Gastroesophageal sphincter (tissue), 4 donors: ENCODE results near the gene METTL15. TPM values are rescaled to one million over a fixed set of nuclear protein-coding genes. Genes with fewer than 3 reads are reported as not detected.

Experiments
- ATAC-seq: fragments of 150-250 bp; one replicate; pipeline ENCODE4 v1.9.1; 2016; ENCODE audit warnings: mild to moderate bottlenecking, moderate library complexity
- H3K27ac ChIP-seq, 4 donors: fragments of 200-600 bp; sonication (generic) in 3 of 4; 1 replicate in 3 of 4; 2 replicates in 1 of 4; pipeline ENCODE4 v1.5.1; 2016 to 2019
- H3K27me3 ChIP-seq: fragments of 200-600 bp; sonication (generic); one replicate; pipeline ENCODE4 v1.5.1; 2019
- H3K36me3 ChIP-seq, 2 donors: fragments of 200-600 bp; sonication (generic); one replicate each; pipeline ENCODE4 v1.5.1; 2019; ENCODE audit warnings: control low read depth in 1 of 2
- H3K4me1 ChIP-seq, 3 donors: fragments of 200-600 bp; sonication (generic); 1 replicate in 2 of 3; 2 replicates in 1 of 3; pipeline ENCODE4 v1.5.1; 2016 to 2019; ENCODE audit warnings: control low read depth in 2 of 3
- H3K4me3 ChIP-seq, 2 donors: fragments of 200-600 bp; sonication (generic); one replicate each; pipeline ENCODE4 v1.5.1; 2019; ENCODE audit warnings: mild to moderate bottlenecking in 1 of 2, moderate library complexity in 1 of 2
- H3K9me3 ChIP-seq, 3 donors: fragments of 200-600 bp; sonication (generic); one replicate each; pipeline ENCODE4 v1.5.1; 2017 to 2019; ENCODE audit warnings: control low read depth in 2 of 3
- CTCF ChIP-seq, 4 experiments: fragments of 200-600 bp in 2 of 4; fragments of 450-650 bp in 2 of 4; sonication (generic) in 1 of 4; IDR thresholded peaks; one replicate each; pipeline ENCODE4 v1.5.1; 2017 to 2019; ENCODE audit warnings: antibody characterized with exemption in 4 of 4, mild to moderate bottlenecking in 2 of 4, moderate library complexity in 2 of 4
- EP300 ChIP-seq: sonication (generic); formaldehyde crosslinking; IDR thresholded peaks from one replicate; pipeline ENCODE4 v1.6.1; 2017; ENCODE audit warnings: antibody characterized with exemption, mild to moderate bottlenecking
- POLR2A ChIP-seq, 2 donors: fragments of 450-650 bp; IDR thresholded peaks; one replicate each; pipeline ENCODE4 v1.6.1; 2017; ENCODE audit warnings: antibody characterized with exemption in 2 of 2, mild to moderate bottlenecking in 2 of 2, moderate library complexity in 1 of 2
- POLR2AphosphoS5 ChIP-seq: sonication (generic); formaldehyde crosslinking; IDR thresholded peaks from one replicate; pipeline ENCODE4 v1.6.1; 2017; ENCODE audit warnings: antibody characterized with exemption
- WGBS, 2 donors: methylation state at CpG; one replicate each; pipeline ENCODE4 v1.1.5; 2018; ENCODE audit warnings: low coverage in 1 of 2; 5-methylcytosine and 5-hydroxymethylcytosine counted together
- total RNA-seq, 4 donors: library from RNA; depleted of rRNA; stranded (reverse); fragments of >200 nt; gene quantifications; one replicate each; pipeline ENCODE4 v1.1.0, GENCODE V29; 2016

METTL15 gene
- total RNA-seq, 4 donors from 2014 or later, result 7.8 to 20.5 (median 8.2) TPM

GRCh38 chr11:28342716-28343115, 234.5 kb downstream of the METTL15 start:
- H3K27ac ChIP-seq, result no peak overlapping the region
- H3K4me1 ChIP-seq, result no peaks in the 10 kb centered on the region
- H3K9me3 ChIP-seq, result peaks cover 0 to 17% (median 3%) of the 10 kb centered on the region in 3 donors
- TF ChIP-seq EP300 (no peak), POLR2AphosphoS5 (no peak), POLR2A (IDR thresholded peaks at IDR 0.05) (no peak), CTCF (IDR thresholded peaks at IDR 0.05) (no peak)
- no peak for ATAC-seq
- H3K36me3 ChIP-seq, result no peaks in the 10 kb centered on the region
- H3K4me3 ChIP-seq, result no peak overlapping the region
- WGBS, 2 donors, result 67 to 73% methylated on average over 1 of the region's 1 CpG
- H3K27me3 ChIP-seq, result no peaks in the 10 kb centered on the region

GRCh38 chr11:28343304-28344233, 235.4 kb downstream of the METTL15 start:
- WGBS, 2 donors, result 42 to 63% methylated on average over 4 to 5 of the region's 5 CpGs
- no peak for ATAC-seq
- Histone ChIP-seq H3K9me3 (peaks cover 0 to 15% (median 3%) of the 10 kb centered on the region in 3 donors), H3K4me3 (no peak overlapping the region), H3K36me3 (no peaks in the 10 kb centered on the region), H3K4me1 (no peaks in the 10 kb centered on the region), H3K27ac (no peak overlapping the region), H3K27me3 (no peaks in the 10 kb centered on the region)
- no peak for TF ChIP-seq POLR2AphosphoS5
- no peak for TF ChIP-seq POLR2A (IDR thresholded peaks at IDR 0.05)
- TF ChIP-seq EP300, result no peak
- TF ChIP-seq CTCF (IDR thresholded peaks at IDR 0.05), result no peak

- H3K9me3 ChIP-seq, result no peaks in the 10 kb centered on the region
- no peaks in the 10 kb centered on the region for H3K27me3 ChIP-seq
- H3K4me3 ChIP-seq, result no peak overlapping the region
- TF ChIP-seq POLR2A (IDR thresholded peaks at IDR 0.05), result no peak
- no peak for TF ChIP-seq EP300
- TF ChIP-seq CTCF (IDR thresholded peaks at IDR 0.05), result no peak
- no peak for TF ChIP-seq POLR2AphosphoS5
- H3K36me3 ChIP-seq, result no peaks in the 10 kb centered on the region
- no peak for ATAC-seq
- no peak overlapping the region for H3K27ac ChIP-seq
- H3K4me1 ChIP-seq, result no peaks in the 10 kb centered on the region
Observed at GRCh38 chr11:28346209-28346608, 238.0 kb downstream of the METTL15 start.

- ATAC-seq, result no peak
- Histone ChIP-seq H3K4me1 (no peaks in the 10 kb centered on the region), H3K9me3 (no peaks in the 10 kb centered on the region), H3K4me3 (no peak overlapping the region), H3K27ac (no peak overlapping the region), H3K27me3 (no peaks in the 10 kb centered on the region), H3K36me3 (no peaks in the 10 kb centered on the region)
- TF ChIP-seq POLR2AphosphoS5, result no peak
- TF ChIP-seq POLR2A (IDR thresholded peaks at IDR 0.05), result no peak
- TF ChIP-seq CTCF (IDR thresholded peaks at IDR 0.05), result no peak
- TF ChIP-seq EP300, result no peak
- WGBS, 2 donors, result 87 to 100% methylated on average over 1 of the region's 1 CpG
Observed at GRCh38 chr11:28346721-28347120, 238.5 kb downstream of the METTL15 start.

GRCh38 chr11:28347371-28347770, 239.2 kb downstream of the METTL15 start:
- TF ChIP-seq POLR2AphosphoS5 (no peak), EP300 (no peak), POLR2A (IDR thresholded peaks at IDR 0.05) (no peak), CTCF (IDR thresholded peaks at IDR 0.05) (no peak)
- Histone ChIP-seq H3K27ac (no peak overlapping the region), H3K4me1 (no peaks in the 10 kb centered on the region), H3K27me3 (no peaks in the 10 kb centered on the region), H3K36me3 (no peaks in the 10 kb centered on the region), H3K4me3 (no peak overlapping the region), H3K9me3 (no peaks in the 10 kb centered on the region)
- ATAC-seq, result no peak
- WGBS, 2 donors, result 76 to 95% methylated on average over 4 to 5 of the region's 5 CpGs
